BJ (cell line): ENCODE measurements around the gene ATRN. TPM values are rescaled to one million over a fixed set of nuclear protein-coding genes. Genes with fewer than 3 reads are reported as not detected.

ENCODE experiments used
- CTCF ChIA-PET: fragments of 350-600 bp; formaldehyde crosslinking; extraction: SDS; loops from one replicate; lab custom pipeline; 2021; ENCODE audit warnings: antibody characterized with exemption, inconsistent platforms; lab: Yijun Ruan, JAX
- POLR2A ChIA-PET: fragments of 300-600 bp; sonication (Branson Sonifier 250); formaldehyde crosslinking; extraction: SDS; loops from one replicate; lab custom pipeline; 2021; ENCODE audit warnings: antibody characterized with exemption; lab: Charles Lee
- DNase-seq: peaks from one replicate; pipeline ENCODE4 v3.0.0-alpha.2; 2011; ENCODE audit warnings: low read depth
- H3K27me3 ChIP-seq: 2 replicates; pipeline ENCODE4 v1.6.0; 2011; ENCODE audit warnings: low read length; ENCODE audit not compliant: control insufficient read depth, insufficient read depth
- H3K36me3 ChIP-seq: 2 replicates; pipeline ENCODE4 v1.5.1; 2011; ENCODE audit warnings: low read length; ENCODE audit not compliant: control insufficient read depth, insufficient read depth
- H3K4me3 ChIP-seq: 2 replicates; pipeline ENCODE4 v1.5.1; 2011; ENCODE audit warnings: low read depth, mild to moderate bottlenecking, control low read depth, low read length
- polyA plus RNA-seq: library from polyadenylated mRNA; depleted of rRNA; stranded (reverse); fragments of >200 nt; gene quantifications from 2 replicates; pipeline ENCODE4 v1.2.3, GENCODE V29; 2011
- TF ChIP-seq, protein P1 (sequence below): IDR thresholded peaks from 2 replicates; pipeline ENCODE4 v1.5.1; 2011; ENCODE audit warnings: low read depth, mild to moderate bottlenecking, control low read depth, inconsistent platforms, low read length, moderate library complexity; ENCODE audit not compliant: insufficient read depth

ATRN gene
- polyA plus RNA-seq, 1 experiment, result 55.7 TPM

DNA sequence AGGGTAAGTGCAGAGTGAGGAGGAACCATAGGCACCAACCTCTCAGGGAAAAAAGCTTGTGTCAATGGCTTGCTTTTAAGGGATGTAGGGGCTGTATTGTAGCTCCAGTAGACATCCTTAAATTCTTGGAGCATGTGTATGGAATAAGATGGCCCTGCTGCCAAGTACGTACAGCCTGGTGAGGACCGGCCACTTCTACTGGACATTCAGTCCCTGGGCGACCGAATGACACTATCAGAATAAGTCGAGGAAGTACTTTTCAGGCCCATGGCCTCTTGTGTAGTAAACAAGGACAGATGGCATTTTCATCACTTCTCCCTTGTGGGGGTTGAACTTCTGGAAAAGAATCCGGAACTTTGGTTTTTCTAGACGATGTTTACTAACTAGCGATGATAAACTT lies 159.6 kb downstream of the ATRN start:
- no peak for DNase-seq
- CTCF ChIA-PET, result interaction anchor here (0.9 to 1.5 kb wide), 2 partner anchors 67 to 80 kb away, joined by 3 to 5 read pairs; no protein-coding TSS in a partner anchor
- POLR2A ChIA-PET, result no interaction called here
- H3K4me3 ChIP-seq, result no peak overlapping the region
- no peaks in the 10 kb centered on the region for H3K27me3 ChIP-seq
- H3K36me3 ChIP-seq, result peaks cover 5% of the 10 kb centered on the region; the same call in 1 of the 2 replicates
- TF ChIP-seq, protein P1, sequence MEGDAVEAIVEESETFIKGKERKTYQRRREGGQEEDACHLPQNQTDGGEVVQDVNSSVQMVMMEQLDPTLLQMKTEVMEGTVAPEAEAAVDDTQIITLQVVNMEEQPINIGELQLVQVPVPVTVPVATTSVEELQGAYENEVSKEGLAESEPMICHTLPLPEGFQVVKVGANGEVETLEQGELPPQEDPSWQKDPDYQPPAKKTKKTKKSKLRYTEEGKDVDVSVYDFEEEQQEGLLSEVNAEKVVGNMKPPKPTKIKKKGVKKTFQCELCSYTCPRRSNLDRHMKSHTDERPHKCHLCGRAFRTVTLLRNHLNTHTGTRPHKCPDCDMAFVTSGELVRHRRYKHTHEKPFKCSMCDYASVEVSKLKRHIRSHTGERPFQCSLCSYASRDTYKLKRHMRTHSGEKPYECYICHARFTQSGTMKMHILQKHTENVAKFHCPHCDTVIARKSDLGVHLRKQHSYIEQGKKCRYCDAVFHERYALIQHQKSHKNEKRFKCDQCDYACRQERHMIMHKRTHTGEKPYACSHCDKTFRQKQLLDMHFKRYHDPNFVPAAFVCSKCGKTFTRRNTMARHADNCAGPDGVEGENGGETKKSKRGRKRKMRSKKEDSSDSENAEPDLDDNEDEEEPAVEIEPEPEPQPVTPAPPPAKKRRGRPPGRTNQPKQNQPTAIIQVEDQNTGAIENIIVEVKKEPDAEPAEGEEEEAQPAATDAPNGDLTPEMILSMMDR, result no peak

DNA sequence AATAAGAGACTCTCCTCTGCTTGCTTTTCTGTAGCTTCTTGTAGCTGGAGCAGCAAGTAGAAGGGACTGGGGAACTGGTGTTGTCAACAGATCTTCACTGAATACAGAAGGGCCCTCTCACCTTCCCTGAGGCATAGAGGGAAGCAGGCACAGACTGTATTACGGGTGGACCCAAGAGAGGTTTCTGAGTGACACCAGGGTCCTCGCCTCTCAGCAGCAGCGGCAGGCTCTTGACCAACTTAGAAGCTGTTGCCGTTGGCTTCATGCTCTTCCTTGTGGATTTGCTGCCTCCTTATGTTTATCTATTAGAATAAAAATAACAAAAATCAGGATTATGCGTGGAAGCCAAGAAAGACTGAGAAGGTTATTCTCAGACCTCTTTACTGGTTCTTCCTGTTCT lies 160.7 kb downstream of the ATRN start:
- Histone ChIP-seq H3K27me3 (no peaks in the 10 kb centered on the region), H3K36me3 (peaks cover 5% of the 10 kb centered on the region; the same call in 1 of the 2 replicates), H3K4me3 (no peak overlapping the region)
- DNase-seq, result no peak
- TF ChIP-seq, protein P1, result no peak
- CTCF ChIA-PET, result no interaction called here
- POLR2A ChIA-PET, result no interaction called here

DNA sequence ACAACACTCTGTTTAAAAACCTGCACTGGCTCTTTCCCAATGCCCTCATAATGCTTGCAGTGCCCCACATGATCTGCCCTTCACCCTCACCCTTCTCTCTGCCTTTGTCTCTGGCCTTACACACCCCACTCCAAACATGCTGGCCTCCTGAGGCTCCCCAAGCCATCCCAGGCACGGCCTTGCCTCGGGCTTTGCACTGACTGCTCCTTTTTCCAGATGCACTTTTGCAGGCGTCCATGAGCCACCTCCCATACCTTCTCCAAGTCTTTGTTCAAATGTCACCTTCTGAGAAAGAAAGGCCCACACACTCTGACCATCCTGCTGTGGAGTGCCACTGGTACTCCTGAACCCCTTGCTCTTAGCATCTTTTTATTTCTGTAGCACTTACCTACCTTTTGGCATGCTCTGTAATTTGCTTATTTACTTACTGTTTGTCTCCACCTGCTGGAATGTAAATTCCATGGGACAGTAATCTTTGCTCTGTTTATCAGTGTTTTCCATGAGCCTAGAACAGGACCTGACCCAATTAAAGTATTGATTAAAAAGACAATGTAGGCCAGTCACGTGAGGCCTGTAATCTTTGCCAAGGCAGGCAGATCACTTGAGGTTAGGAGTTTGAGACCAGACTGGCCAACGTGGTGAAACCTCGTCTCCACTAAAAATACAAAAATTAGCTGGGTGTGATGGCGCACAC lies 161.6 kb downstream of the ATRN start:
- POLR2A ChIA-PET, result no interaction called here
- CTCF ChIA-PET, result interaction anchor here (2.5 kb wide), 1 partner anchor 15 kb away, joined by 9 read pairs; no protein-coding TSS in a partner anchor
- Histone ChIP-seq H3K27me3 (no peaks in the 10 kb centered on the region), H3K36me3 (peaks cover 5% of the 10 kb centered on the region; the same call in 1 of the 2 replicates), H3K4me3 (no peak overlapping the region)
- TF ChIP-seq, protein P1, result no peak
- no peak for DNase-seq

DNA sequence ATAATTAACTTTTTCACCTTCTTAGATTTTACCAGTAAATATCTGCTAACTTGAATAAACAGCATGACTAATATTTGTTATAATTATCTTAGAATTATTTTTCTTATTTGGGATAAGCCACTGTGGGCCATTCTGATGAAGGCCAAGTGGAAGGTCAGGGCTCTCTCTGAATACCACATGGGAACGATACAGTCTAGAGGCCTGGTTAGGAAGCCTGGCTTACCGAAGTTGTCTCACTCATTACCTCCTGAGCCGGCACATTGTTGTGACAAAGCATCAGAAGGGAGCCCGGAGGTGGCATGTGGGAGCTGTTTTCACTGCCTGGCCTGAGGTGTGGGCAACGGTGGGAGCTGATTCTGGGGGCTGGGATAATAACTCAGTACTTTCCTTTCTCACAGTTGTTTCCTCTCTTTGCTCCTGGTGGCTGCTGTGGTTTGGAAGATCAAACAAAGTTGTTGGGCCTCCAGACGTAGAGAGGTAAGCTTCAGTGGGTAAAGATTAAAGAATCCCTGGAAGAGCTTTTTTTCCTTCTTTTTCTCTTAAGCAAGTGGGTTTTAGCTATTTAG lies 163.2 kb downstream of the ATRN start:
- DNase-seq, result no peak
- H3K36me3 ChIP-seq, result 0 out of 2 replicates have a peak, but pooled peaks cover 1% of the 10 kb centered on the region
- ChIA-PET CTCF (interaction anchor here (0.6 to 2.5 kb wide), 2 partner anchors 14 to 77 kb away, joined by 3 to 9 read pairs; no protein-coding TSS in a partner anchor), POLR2A (no interaction called here)
- no peak overlapping the region for H3K4me3 ChIP-seq
- TF ChIP-seq, protein P1, result no peak
- no peaks in the 10 kb centered on the region for H3K27me3 ChIP-seq

DNA sequence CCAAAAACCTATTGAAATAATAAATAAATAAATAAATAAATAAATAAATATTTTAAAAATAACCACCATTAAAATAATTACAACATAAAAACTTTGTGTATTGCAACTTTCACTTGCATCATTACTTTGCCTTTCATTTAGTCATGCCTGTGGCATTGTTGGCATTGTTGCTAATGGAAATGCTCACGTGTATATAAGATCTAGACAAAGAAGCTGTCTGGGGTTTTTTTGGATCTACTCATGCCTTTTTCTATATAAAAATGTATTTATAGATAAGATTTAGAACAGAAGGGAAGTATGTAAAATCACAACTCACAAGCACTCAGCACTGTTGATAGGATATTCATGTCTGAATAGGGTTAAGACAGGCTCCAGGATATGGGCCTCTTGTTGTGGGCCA lies 164.5 kb downstream of the ATRN start:
- H3K36me3 ChIP-seq, result 0 out of 2 replicates have a peak, but pooled peaks cover 1% of the 10 kb centered on the region
- DNase-seq, result no peak
- H3K4me3 ChIP-seq, result no peak overlapping the region
- no peaks in the 10 kb centered on the region for H3K27me3 ChIP-seq
- ChIA-PET POLR2A (no interaction called here), CTCF (interaction anchor here (2.5 kb wide), 1 partner anchor 12 kb away, joined by 9 read pairs; no protein-coding TSS in a partner anchor)
- TF ChIP-seq, protein P1, result no peak
